ENCODE results near the gene ERBB4. TPM values are rescaled to one million over a fixed set of nuclear protein-coding genes. Genes with fewer than 3 reads are reported as not detected.

The ERBB4 gene
- total RNA-seq, 1 experiment from 2014 or later, result 0.04 TPM

- no peak overlapping the region for H2BK5ac ChIP-seq (ENCODE audit: insufficient read length, low read length)
- no peaks in the 10 kb centered on the region for H3K9me3 Mint-ChIP-seq
- no peak overlapping the region for H3K23ac ChIP-seq (ENCODE audit: insufficient read length, low read depth, low read length)
- no peak overlapping the region for H3K18ac ChIP-seq (ENCODE audit: insufficient read length, low read depth, low read length)
- no peak overlapping the region for H4K5ac ChIP-seq (ENCODE audit: insufficient read length, low read depth, low read length)
- H3K27ac ChIP-seq (ENCODE audit: insufficient read length, low read depth, low read length), result no peak overlapping the region
- no peak for DNase-seq
- no peak overlapping the region for H3K4me3 Mint-ChIP-seq
- H3K79me1 ChIP-seq (ENCODE audit: insufficient read depth, low read depth, low read length, poor library complexity, severe bottlenecking), result no peaks in the 10 kb centered on the region
- no peak overlapping the region for H3K27ac Mint-ChIP-seq
- H2AK5ac ChIP-seq (ENCODE audit: insufficient read length, low read length), result no peak overlapping the region
- H3K14ac ChIP-seq (ENCODE audit: insufficient read depth, low read length), result no peak overlapping the region
- H3K4me2 ChIP-seq (ENCODE audit: insufficient read depth, insufficient read length, low read length), result no peak overlapping the region
- H3K4ac ChIP-seq (ENCODE audit: low read depth, low read length), result no peak overlapping the region
- no peaks in the 10 kb centered on the region for H3K4me1 Mint-ChIP-seq
- H3K4me1 ChIP-seq (ENCODE audit: insufficient read depth, low read length), result no peaks in the 10 kb centered on the region
- no peaks in the 10 kb centered on the region for H3K27me3 Mint-ChIP-seq (ENCODE audit: low read depth)
- no peak overlapping the region for H3T11ph ChIP-seq (ENCODE audit: low read length)
- H3K9ac ChIP-seq (ENCODE audit: extremely low read depth, insufficient read length, low read length), result no peak overlapping the region
- no peak overlapping the region for H2BK20ac ChIP-seq (ENCODE audit: low read depth, low read length, poor library complexity, severe bottlenecking)
- H3K23me2 ChIP-seq (ENCODE audit: insufficient read length, low read depth, low read length, poor library complexity, severe bottlenecking), result no peaks in the 10 kb centered on the region
- H2AFZ ChIP-seq (ENCODE audit: low read length), result no peak overlapping the region
- no peak overlapping the region for H4K91ac ChIP-seq (ENCODE audit: insufficient read length, low read depth, low read length)
- WGBS (ENCODE audit: extremely low coverage, insufficient read length, low lambda C conversion rate), result no CpG with 5 or more reads among the region's 2 CpGs
- no peaks in the 10 kb centered on the region for H3K27me3 ChIP-seq (ENCODE audit: insufficient read depth, low read length)
- no peaks in the 10 kb centered on the region for H3K9me3 ChIP-seq (ENCODE audit: control insufficient read depth, low read depth, low read length)
- H2BK15ac ChIP-seq (ENCODE audit: low read depth, low read length), result no peak overlapping the region
- no peak overlapping the region for H2BK12ac ChIP-seq (ENCODE audit: insufficient read length, low read depth, low read length)
- no peak overlapping the region for H3K56ac ChIP-seq (ENCODE audit: insufficient read length, low read depth, low read length)
- H4K20me1 ChIP-seq (ENCODE audit: control insufficient read depth, insufficient read depth, insufficient read length), result no peaks in the 10 kb centered on the region
- no peaks in the 10 kb centered on the region for H3K36me3 Mint-ChIP-seq (ENCODE audit: insufficient read depth in 1 of 3, low read depth in 3 of 3)
- no peak for TF ChIP-seq CTCF (conservative IDR thresholded peaks at IDR 0.05)
- no peak overlapping the region for H2BK120ac ChIP-seq (ENCODE audit: low read depth, low read length, poor library complexity, severe bottlenecking)
- no peak overlapping the region for H4K8ac ChIP-seq (replicated peaks; ENCODE audit: insufficient read length, low read depth, low read length)
- H3K79me2 ChIP-seq (ENCODE audit: insufficient read depth, low read length), result no peaks in the 10 kb centered on the region
Measured at GRCh38 chr2:212223696-212224095, 314.9 kb downstream of the ERBB4 start.

All from H9 (cell line).